D721Med (cell line): ENCODE measurements around the gene PRKCQ.

Experiments used
- DNase-seq: peaks from one replicate; pipeline ENCODE4 v3.0.0; 2011; ENCODE audit warnings: low spot score; ENCODE audit not compliant: insufficient read length
- FAIRE-seq: peaks from 2 replicates; lab custom pipeline; 2011; peaks lifted over from hg19 to GRCh38; lab: Jason Lieb, UNC
- TF ChIP-seq, protein P1 (sequence below): IDR thresholded peaks from 2 replicates; pipeline ENCODE4 v1.5.1; 2012; ENCODE audit warnings: mild to moderate bottlenecking, control low read depth; ENCODE audit not compliant: insufficient read depth; ENCODE audit errors: missing control alignments

Gene PRKCQ

DNA sequence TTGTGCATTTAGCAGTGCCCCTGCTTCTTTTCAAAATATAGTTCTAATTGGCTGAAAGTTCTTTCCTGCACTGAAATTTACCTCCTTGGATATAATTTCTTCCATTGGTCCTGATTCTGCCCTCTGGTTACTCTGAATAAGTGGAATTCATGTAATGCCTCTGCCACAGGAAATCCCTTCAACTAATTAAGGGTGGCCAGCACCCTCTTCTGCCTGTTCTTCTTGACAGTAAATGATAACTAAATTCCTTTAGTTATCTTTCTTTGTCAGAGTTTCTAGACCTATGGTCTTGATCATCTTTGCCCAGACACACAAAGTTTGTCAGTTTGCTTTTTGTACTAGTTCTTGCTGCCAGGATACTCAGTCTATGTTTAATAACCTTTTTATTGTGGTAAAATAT lies 40.2 kb downstream of the PRKCQ start:
- TF ChIP-seq, protein P1, sequence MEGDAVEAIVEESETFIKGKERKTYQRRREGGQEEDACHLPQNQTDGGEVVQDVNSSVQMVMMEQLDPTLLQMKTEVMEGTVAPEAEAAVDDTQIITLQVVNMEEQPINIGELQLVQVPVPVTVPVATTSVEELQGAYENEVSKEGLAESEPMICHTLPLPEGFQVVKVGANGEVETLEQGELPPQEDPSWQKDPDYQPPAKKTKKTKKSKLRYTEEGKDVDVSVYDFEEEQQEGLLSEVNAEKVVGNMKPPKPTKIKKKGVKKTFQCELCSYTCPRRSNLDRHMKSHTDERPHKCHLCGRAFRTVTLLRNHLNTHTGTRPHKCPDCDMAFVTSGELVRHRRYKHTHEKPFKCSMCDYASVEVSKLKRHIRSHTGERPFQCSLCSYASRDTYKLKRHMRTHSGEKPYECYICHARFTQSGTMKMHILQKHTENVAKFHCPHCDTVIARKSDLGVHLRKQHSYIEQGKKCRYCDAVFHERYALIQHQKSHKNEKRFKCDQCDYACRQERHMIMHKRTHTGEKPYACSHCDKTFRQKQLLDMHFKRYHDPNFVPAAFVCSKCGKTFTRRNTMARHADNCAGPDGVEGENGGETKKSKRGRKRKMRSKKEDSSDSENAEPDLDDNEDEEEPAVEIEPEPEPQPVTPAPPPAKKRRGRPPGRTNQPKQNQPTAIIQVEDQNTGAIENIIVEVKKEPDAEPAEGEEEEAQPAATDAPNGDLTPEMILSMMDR: no peak
- DNase-seq (no peak), FAIRE-seq (no peak)

DNA sequence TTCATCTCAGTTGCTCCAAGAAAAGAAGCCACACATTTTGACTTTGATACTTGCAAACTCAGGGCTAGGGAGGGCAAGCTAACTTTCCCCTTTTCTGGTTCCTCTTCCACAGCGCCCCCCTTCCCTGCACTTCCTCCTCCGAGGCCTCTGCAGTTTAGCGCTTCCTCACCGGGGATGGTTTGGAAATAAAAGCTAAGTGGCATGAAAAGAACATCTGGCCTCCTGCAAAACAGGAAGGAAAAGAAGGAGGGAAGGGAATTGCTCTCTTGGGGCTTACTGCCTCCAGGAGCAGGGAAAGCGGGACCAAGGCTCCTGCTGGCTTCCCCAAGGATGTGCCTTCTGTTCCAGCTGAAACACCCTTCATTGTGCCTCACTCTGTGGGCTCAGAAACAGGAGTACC lies 42.3 kb downstream of the PRKCQ start:
- TF ChIP-seq, protein P1: no peak
- no peak for FAIRE-seq
- no peak for DNase-seq

DNA sequence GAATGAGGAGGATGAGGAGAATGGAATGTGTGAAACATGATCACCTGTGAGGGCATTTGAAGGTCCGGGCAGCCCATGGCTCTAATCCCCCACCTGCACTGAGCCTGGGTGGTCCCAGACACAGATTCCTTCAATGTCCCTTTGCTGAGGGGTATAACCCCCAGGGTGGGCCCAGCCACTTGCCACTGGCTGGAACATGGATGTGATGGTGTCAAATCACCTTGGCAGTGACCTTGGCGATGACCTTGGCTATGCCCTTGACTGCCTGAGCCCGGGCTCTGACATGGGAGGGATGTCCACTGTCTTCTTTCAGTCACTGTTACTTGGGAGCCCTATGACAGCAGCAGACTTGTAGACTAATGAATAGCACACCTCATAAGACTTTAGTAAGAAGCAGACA lies 44.0 kb downstream of the PRKCQ start:
- FAIRE-seq (no peak), DNase-seq (no peak)
- TF ChIP-seq, protein P1: no peak

DNA sequence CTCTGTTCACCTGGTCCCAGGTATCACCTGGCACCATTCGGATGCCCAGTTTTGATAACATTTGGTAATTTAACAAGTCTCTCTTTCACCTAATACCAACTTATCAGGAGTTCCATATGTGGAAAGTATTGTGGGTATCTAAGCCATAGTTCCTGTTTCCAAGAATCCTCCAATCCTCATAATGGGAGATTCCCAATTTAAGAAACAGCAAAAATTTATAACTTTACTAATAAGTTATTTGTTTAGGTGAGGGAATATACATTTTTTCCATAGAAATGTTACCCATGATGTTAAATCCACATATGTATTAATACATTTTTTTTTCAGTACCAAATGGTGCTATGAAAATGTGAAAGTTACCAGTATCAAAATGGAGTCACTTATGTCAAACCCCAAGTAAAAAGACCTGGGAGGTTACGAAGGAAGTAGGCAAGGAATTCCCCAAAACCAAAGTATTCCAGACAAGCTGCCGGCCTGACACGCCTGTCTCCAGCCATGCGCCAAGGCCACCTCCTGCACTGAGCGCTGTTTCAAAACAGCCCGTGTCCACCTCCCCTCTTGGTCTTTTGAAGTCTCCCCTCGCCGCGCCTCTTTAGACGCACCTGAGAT lies 44.8 kb downstream of the PRKCQ start:
- no peak for FAIRE-seq
- TF ChIP-seq, protein P1: no peak
- DNase-seq: no peak

DNA sequence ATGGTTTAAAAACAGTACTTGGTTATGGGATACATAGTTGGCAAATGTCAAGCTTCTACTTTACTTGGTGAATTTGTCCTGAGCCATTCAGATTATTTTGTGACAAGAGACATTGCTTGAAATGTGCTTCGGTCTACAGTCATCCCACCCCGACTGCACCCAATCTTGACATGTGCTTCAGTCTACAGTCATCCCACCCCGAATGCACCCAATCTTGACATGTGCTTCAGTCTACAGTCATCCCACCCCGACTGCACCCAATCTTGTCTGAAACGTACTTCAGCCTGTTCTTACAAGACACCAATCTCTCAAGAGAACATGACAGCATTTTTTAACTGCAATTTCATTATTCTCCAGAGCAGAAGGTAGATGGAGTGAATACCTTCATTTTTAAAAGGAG lies 47.8 kb downstream of the PRKCQ start:
- TF ChIP-seq, protein P1: no peak
- no peak for FAIRE-seq
- no peak for DNase-seq

DNA sequence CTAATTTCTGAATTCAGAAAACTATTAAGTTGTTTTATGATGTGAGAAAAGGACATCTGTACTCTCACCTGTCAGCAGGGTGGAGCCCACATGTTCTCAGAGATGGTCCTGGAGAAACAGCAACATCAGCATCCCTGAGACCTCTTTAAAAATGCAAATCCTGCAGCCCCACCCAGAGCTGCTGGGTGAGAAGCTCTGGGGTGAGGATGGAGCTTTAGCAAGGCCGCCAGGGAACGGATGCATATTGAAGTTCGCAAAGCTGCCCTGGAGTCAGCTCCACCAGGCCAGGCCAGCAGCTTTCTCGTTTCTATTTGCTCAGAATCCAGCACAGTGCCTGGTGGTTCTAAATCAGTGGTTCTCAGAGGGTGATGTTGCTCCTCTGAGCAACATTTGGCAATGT lies 49.1 kb downstream of the PRKCQ start:
- FAIRE-seq (no peak), DNase-seq (no peak)
- TF ChIP-seq, protein P1: no peak

DNA sequence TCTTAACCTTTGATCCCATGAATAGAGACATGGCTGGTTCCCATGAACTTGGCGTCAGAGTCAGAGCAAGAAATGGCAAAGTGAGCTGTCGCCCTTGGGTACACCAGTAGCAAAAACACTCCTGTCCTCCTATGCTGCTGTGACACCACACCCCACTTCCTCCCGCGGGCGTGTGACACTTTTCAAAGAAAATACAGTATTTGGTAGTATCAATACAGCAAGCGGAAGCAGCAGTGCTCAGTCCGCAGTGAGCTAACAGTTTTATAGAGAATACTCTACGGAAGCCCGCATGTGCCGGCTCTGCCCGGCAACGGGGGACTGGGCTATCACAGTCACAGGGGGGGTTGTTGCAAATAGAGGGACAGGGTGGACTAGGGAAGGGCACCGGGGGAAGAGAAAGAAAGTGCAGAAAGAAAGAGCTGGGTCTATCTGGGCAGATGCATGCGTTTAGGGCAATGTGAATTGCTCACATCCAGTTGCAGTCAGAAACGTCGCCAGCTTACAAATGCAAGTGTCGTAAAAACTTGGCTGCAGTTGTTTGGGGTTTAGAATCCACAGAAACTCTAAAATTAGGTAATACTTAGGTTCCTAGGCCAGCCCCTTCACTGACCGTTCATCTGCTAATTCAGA lies 49.8 kb downstream of the PRKCQ start:
- TF ChIP-seq, protein P1: no peak
- no peak for DNase-seq
- no peak for FAIRE-seq
